NCI-H2196 treated with DMSO at 0.1 percent for 48 hours (cell line): Measurements from ENCODE around the gene NEDD4L.

Source experiments
- DNase-seq: peaks from one replicate; lab custom pipeline; 2025; ENCODE audit not compliant: unreplicated experiment; lab: John Stamatoyannopoulos, UW

The NEDD4L gene

GRCh38 chr18:58177004-58177717 is 133.1 kb downstream of the NEDD4L start:
- no peak for DNase-seq

- DNase-seq, result no peak
Observed at GRCh38 chr18:58177896-58178470, 134.0 kb downstream of the NEDD4L start.

- DNase-seq, result no peak
Observed at GRCh38 chr18:58178511-58178910, 134.5 kb downstream of the NEDD4L start.

GRCh38 chr18:58180172-58180571 is 136.1 kb downstream of the NEDD4L start:
- DNase-seq, result no peak

GRCh38 chr18:58180738-58181353 is 136.8 kb downstream of the NEDD4L start:
- DNase-seq, result peak; percentile 15

- DNase-seq, result no peak
Observed at GRCh38 chr18:58181988-58182387, 138.0 kb downstream of the NEDD4L start.

- peak; percentile 65 for DNase-seq
Observed at GRCh38 chr18:58183226-58183625, 139.2 kb downstream of the NEDD4L start.

- DNase-seq, result peak; percentile 48
Observed at GRCh38 chr18:58186258-58186948, 142.4 kb downstream of the NEDD4L start.

GRCh38 chr18:58187674-58188073 is 143.6 kb downstream of the NEDD4L start:
- DNase-seq, result no peak

- no peak for DNase-seq
Observed at GRCh38 chr18:58188996-58189395, 145.0 kb downstream of the NEDD4L start.

GRCh38 chr18:58190842-58191530 is 147.0 kb downstream of the NEDD4L start:
- DNase-seq, result no peak

GRCh38 chr18:58191626-58192025 is 147.6 kb downstream of the NEDD4L start:
- no peak for DNase-seq

- no peak for DNase-seq
Observed at GRCh38 chr18:58192519-58192918, 148.5 kb downstream of the NEDD4L start.

GRCh38 chr18:58194028-58194427 is 150.0 kb downstream of the NEDD4L start:
- no peak for DNase-seq

- peak; percentile 45 for DNase-seq
Observed at GRCh38 chr18:58195278-58195765, 151.3 kb downstream of the NEDD4L start.

- DNase-seq, result no peak
Observed at GRCh38 chr18:58196164-58196563, 152.1 kb downstream of the NEDD4L start.

- DNase-seq, result peak; percentile 28
Observed at GRCh38 chr18:58196881-58197872, 153.2 kb downstream of the NEDD4L start.

- DNase-seq, result no peak
Observed at GRCh38 chr18:58201268-58201667, 157.2 kb downstream of the NEDD4L start.
